Brain microvascular endothelial cell (primary cell): ENCODE results near the gene MOXD1.

Source experiments
- DNase-seq: peaks from one replicate; pipeline ENCODE4 v3.0.0-alpha.2; 2020
- H3K27ac ChIP-seq: fragments of 250-450 bp; sonication (Bioruptor Pico); 2 replicates; pipeline ENCODE4 v1.5.1; 2020; ENCODE audit warnings: mild to moderate bottlenecking, moderate library complexity
- H3K27me3 ChIP-seq: fragments of 250-450 bp; sonication (Bioruptor Pico); replicated peaks from 2 replicates; pipeline ENCODE4 v1.5.1; 2020; ENCODE audit warnings: mild to moderate bottlenecking
- H3K36me3 ChIP-seq: fragments of 250-450 bp; sonication (Bioruptor Pico); replicated peaks from 2 replicates; pipeline ENCODE4 v1.5.1; 2020; ENCODE audit warnings: mild to moderate bottlenecking
- H3K4me3 ChIP-seq: 2 replicates; pipeline ENCODE4 v1.5.1; 2011; ENCODE audit warnings: low read depth, mild to moderate bottlenecking, control low read depth, low read length, moderate library complexity
- in situ Hi-C: cut with HindIII; loops from 2 replicates; pipeline ENCODE4 v1.10.0; 2017; ENCODE audit warnings: low sequenced_read_pairs, low pct_ligation_motif_present
- TF ChIP-seq, protein P1 (sequence below): IDR thresholded peaks from 2 replicates; pipeline ENCODE4 v1.5.1; 2011; ENCODE audit warnings: low read depth, mild to moderate bottlenecking, moderate library complexity, low read length, control low read depth, inconsistent platforms; ENCODE audit errors: missing control alignments

Gene MOXD1

GRCh38 chr6:132259070-132259469, 142.2 kb downstream of the MOXD1 start:
- TF ChIP-seq, protein P1, sequence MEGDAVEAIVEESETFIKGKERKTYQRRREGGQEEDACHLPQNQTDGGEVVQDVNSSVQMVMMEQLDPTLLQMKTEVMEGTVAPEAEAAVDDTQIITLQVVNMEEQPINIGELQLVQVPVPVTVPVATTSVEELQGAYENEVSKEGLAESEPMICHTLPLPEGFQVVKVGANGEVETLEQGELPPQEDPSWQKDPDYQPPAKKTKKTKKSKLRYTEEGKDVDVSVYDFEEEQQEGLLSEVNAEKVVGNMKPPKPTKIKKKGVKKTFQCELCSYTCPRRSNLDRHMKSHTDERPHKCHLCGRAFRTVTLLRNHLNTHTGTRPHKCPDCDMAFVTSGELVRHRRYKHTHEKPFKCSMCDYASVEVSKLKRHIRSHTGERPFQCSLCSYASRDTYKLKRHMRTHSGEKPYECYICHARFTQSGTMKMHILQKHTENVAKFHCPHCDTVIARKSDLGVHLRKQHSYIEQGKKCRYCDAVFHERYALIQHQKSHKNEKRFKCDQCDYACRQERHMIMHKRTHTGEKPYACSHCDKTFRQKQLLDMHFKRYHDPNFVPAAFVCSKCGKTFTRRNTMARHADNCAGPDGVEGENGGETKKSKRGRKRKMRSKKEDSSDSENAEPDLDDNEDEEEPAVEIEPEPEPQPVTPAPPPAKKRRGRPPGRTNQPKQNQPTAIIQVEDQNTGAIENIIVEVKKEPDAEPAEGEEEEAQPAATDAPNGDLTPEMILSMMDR = peak; percentile 51
- DNase-seq = peak; percentile 40
- Histone ChIP-seq H3K4me3 (no peak overlapping the region), H3K27me3 (no peaks in the 10 kb centered on the region), H3K27ac (no peak overlapping the region), H3K36me3 (no peaks in the 10 kb centered on the region)
- in situ Hi-C loops = no loop called here

DNA sequence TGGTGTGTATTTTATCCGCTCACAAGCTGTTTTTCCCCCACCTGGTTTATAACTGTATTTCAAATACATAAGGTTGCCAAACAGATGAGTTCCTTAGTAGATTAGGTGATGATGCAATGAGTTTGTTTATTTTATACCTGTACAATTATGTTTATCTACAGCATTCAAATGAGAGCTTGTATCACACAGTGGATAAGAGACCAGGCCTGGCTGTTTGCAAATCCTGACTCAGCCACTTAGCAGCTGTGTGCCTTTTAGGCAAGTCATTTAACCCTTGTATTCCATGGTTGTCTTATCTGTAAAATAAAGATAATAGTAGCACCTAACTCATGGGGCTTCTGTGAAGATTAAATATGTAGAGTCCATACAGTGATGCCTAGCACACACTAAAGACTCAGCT, 143.7 kb downstream of the MOXD1 start:
- peak; percentile 25 for DNase-seq
- no peak overlapping the region for H3K4me3 ChIP-seq
- in situ Hi-C loops = no loop called here
- TF ChIP-seq, protein P1 = no peak
- H3K36me3 ChIP-seq = no peaks in the 10 kb centered on the region
- H3K27ac ChIP-seq = no peak overlapping the region
- H3K27me3 ChIP-seq = no peaks in the 10 kb centered on the region

GRCh38 chr6:132256457-132256856, 144.8 kb downstream of the MOXD1 start:
- DNase-seq = no peak
- Histone ChIP-seq H3K27ac (no peak overlapping the region), H3K4me3 (no peak overlapping the region), H3K27me3 (no peaks in the 10 kb centered on the region), H3K36me3 (no peaks in the 10 kb centered on the region)
- TF ChIP-seq, protein P1 = no peak
- in situ Hi-C loops = no loop called here

- in situ Hi-C loops = no loop called here
- TF ChIP-seq, protein P1 = no peak
- no peaks in the 10 kb centered on the region for H3K27me3 ChIP-seq
- H3K4me3 ChIP-seq = no peak overlapping the region
- no peak for DNase-seq
- no peak overlapping the region for H3K27ac ChIP-seq
- H3K36me3 ChIP-seq = no peaks in the 10 kb centered on the region
Measured at GRCh38 chr6:132253906-132254305, 147.4 kb downstream of the MOXD1 start.

DNA sequence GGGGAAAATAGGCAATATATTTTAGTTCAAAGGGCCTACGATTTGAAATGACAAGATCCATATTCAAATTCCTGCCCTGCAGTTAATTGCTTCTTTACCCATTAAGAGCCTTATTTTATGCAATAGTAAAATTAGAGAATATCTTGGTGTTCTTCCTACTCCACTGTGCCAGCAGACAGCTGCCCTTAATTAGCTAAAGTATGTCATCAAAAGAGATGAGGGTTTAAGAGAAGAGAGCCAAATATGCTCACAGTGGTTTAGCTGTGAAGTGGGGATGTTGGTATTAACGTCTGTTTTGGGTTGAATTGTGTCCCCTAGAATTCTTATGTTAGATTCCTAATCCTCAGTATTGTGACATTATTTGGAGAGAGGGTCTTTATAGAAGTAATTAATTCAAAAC, 148.1 kb downstream of the MOXD1 start:
- Histone ChIP-seq H3K4me3 (no peak overlapping the region), H3K27ac (no peak overlapping the region), H3K36me3 (no peaks in the 10 kb centered on the region), H3K27me3 (no peaks in the 10 kb centered on the region)
- TF ChIP-seq, protein P1 = no peak
- no peak for DNase-seq
- in situ Hi-C loops = no loop called here

DNA sequence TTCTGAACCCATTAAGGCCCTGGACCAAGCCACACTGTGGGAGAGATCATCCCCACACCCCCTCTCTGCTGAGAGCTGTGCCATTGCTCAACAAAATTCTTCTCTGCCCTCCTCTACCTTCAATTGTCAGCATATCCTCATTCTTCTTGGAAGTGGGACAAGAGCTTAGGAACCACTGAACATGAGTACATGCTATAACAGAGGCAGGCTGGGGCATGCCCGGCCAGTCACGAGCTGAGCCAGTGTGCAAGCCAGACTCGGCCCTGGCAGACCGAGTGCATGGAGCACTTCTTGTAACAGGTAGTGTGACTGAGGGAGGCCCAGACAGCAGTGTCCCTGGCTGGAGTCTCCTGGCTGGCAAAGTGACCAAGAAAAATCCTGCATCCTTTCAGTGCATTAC, 149.2 kb downstream of the MOXD1 start:
- TF ChIP-seq, protein P1 = no peak
- in situ Hi-C loops = no loop called here
- Histone ChIP-seq H3K36me3 (no peaks in the 10 kb centered on the region), H3K27me3 (no peaks in the 10 kb centered on the region), H3K27ac (no peak overlapping the region), H3K4me3 (no peak overlapping the region)
- no peak for DNase-seq
